Measurements from ENCODE around the gene KIF18B. TPM values are rescaled to one million over a fixed set of nuclear protein-coding genes. Genes with fewer than 3 reads are reported as not detected.

The KIF18B gene
- polyA plus RNA-seq, 1 experiment, result 2.4 TPM

- TF ChIP-seq CTCF (IDR thresholded peaks at IDR 0.05; ENCODE audit: low read depth, low read length), result no peak
- no peaks in the 10 kb centered on the region for H3K27me3 ChIP-seq (ENCODE audit: control insufficient read depth, insufficient read depth, low read length)
- H3K4me3 ChIP-seq (ENCODE audit: low read depth, low read length), result no peak overlapping the region
- CTCF ChIA-PET, result interaction anchor here (0.8 kb wide), 1 partner anchor 193 kb away, joined by 3 read pairs; the partner anchor contains the start of gene ACBD4
- H3K9me3 ChIP-seq (ENCODE audit: control insufficient read depth, insufficient read depth, low read length), result peaks cover 8% of the 10 kb centered on the region
- no peak for DNase-seq (ENCODE audit: low read depth, low spot score)
- POLR2A ChIA-PET, result no interaction called here
- no peak overlapping the region for H3K27ac ChIP-seq (ENCODE audit: low read depth, low read length)
Measured at GRCh38 chr17:44942456-44942855, 5.1 kb downstream of the KIF18B start.

GRCh38 chr17:44941712-44942331, 5.8 kb downstream of the KIF18B start:
- ChIA-PET POLR2A (no interaction called here), CTCF (interaction anchor here (0.5 to 0.8 kb wide), 3 partner anchors 21 to 194 kb away, joined by 3 read pairs; partner anchors contain the start of gene ACBD4)
- Histone ChIP-seq H3K27ac (ENCODE audit: low read depth, low read length) (no peak overlapping the region), H3K4me3 (ENCODE audit: low read depth, low read length) (no peak overlapping the region), H3K9me3 (ENCODE audit: control insufficient read depth, insufficient read depth, low read length) (peaks cover 8% of the 10 kb centered on the region), H3K27me3 (ENCODE audit: control insufficient read depth, insufficient read depth, low read length) (no peaks in the 10 kb centered on the region)
- no peak for TF ChIP-seq CTCF (IDR thresholded peaks at IDR 0.05; ENCODE audit: low read depth, low read length)
- no peak for DNase-seq (ENCODE audit: low read depth, low spot score)

GRCh38 chr17:44940768-44941167, 6.8 kb downstream of the KIF18B start:
- H3K9me3 ChIP-seq (ENCODE audit: control insufficient read depth, insufficient read depth, low read length), result peaks cover 8% of the 10 kb centered on the region
- ChIA-PET POLR2A (no interaction called here), CTCF (interaction anchor here (0.8 to 2.3 kb wide), 2 partner anchors 21 to 62 kb away, joined by 3 to 9 read pairs; no protein-coding TSS in a partner anchor)
- no peak overlapping the region for H3K4me3 ChIP-seq (ENCODE audit: low read depth, low read length)
- H3K27ac ChIP-seq (ENCODE audit: low read depth, low read length), result no peak overlapping the region
- TF ChIP-seq CTCF (IDR thresholded peaks at IDR 0.05; ENCODE audit: low read depth, low read length), result no peak
- no peak for DNase-seq (ENCODE audit: low read depth, low spot score)
- no peaks in the 10 kb centered on the region for H3K27me3 ChIP-seq (ENCODE audit: control insufficient read depth, insufficient read depth, low read length)

GRCh38 chr17:44940317-44940716, 7.3 kb downstream of the KIF18B start:
- Histone ChIP-seq H3K9me3 (ENCODE audit: control insufficient read depth, insufficient read depth, low read length) (peaks cover 8% of the 10 kb centered on the region), H3K27ac (ENCODE audit: low read depth, low read length) (no peak overlapping the region), H3K4me3 (ENCODE audit: low read depth, low read length) (no peak overlapping the region), H3K27me3 (ENCODE audit: control insufficient read depth, insufficient read depth, low read length) (no peaks in the 10 kb centered on the region)
- CTCF ChIA-PET, result interaction anchor here (0.8 to 2.3 kb wide), 3 partner anchors 20 to 62 kb away, joined by 3 to 9 read pairs (median 4); no protein-coding TSS in a partner anchor
- POLR2A ChIA-PET, result no interaction called here
- TF ChIP-seq CTCF (IDR thresholded peaks at IDR 0.05; ENCODE audit: low read depth, low read length), result no peak
- no peak for DNase-seq (ENCODE audit: low read depth, low spot score)

GRCh38 chr17:44935116-44935515, 12.5 kb downstream of the KIF18B start:
- ChIA-PET POLR2A (no interaction called here), CTCF (no interaction called here)

More at GRCh38 chr17:44935116-44935515, 12.5 kb downstream of the KIF18B start:
- no peak for TF ChIP-seq CTCF (IDR thresholded peaks at IDR 0.05; ENCODE audit: low read depth, low read length)
- Histone ChIP-seq H3K9me3 (ENCODE audit: control insufficient read depth, insufficient read depth, low read length) (peaks cover 8% of the 10 kb centered on the region), H3K27me3 (ENCODE audit: control insufficient read depth, insufficient read depth, low read length) (no peaks in the 10 kb centered on the region), H3K27ac (ENCODE audit: low read depth, low read length) (no peak overlapping the region), H3K4me3 (ENCODE audit: low read depth, low read length) (no peak overlapping the region)
- no peak for DNase-seq (ENCODE audit: low read depth, low spot score)
